GM12892 (cell line): Measurements from ENCODE around the gene OR5H6.

ENCODE experiments used
- POLR2A ChIP-seq: IDR thresholded peaks from 2 replicates; pipeline ENCODE4 v1.6.1; 2011; ENCODE audit warnings: low read depth, low read length, control low read depth
- POLR2AphosphoS5 ChIP-seq: IDR thresholded peaks from 2 replicates; pipeline ENCODE4 v1.6.1; 2011; ENCODE audit warnings: low read depth, low read length, control low read depth
- TAF1 ChIP-seq: IDR thresholded peaks from 2 replicates; pipeline ENCODE4 v1.6.1; 2011; ENCODE audit warnings: low read depth, mild to moderate bottlenecking, control low read depth, low read length, borderline replicate concordance

DNA sequence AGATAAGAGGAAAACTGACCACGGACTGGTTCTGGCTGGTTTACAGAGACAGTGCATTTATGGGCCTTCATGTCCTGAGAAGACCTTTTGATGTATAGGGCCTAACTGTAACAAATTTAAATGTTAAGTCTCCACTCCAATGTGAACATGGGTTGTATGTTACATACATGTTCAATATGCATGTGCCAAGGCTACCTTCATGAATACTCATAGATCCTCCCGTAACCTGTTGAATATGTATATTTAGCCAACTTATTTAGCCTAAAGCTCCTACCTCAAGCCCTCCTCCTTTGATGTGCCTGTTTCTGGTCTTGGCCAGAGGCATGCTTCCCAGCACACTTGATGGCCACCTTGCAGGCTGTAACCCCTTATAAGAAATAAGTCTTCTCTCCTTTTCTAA is 18.2 kb downstream of the OR5H6 start, which contains the start of gene OR5H2:
- TF ChIP-seq POLR2A = no peak
- no peak for TF ChIP-seq POLR2AphosphoS5
- TF ChIP-seq TAF1 = no peak
